Progenitor cell of endocrine pancreas (in vitro differentiated cells): ENCODE results near the gene TRPC4AP. TPM values are rescaled to one million over a fixed set of nuclear protein-coding genes. Genes with fewer than 3 reads are reported as not detected.

ENCODE experiments used
- DNase-seq: peaks from one replicate; pipeline ENCODE4 v3.0.0; 2021; ENCODE audit warnings: low spot score; ENCODE audit not compliant: unreplicated experiment
- H3K27ac Mint-ChIP-seq: 2 replicates; pipeline ENCODE4 v1.8.0; 2021; ENCODE audit warnings: mild to moderate bottlenecking, moderate library complexity, mixed read lengths
- H3K27me3 Mint-ChIP-seq: 2 replicates; pipeline ENCODE4 v1.8.0; 2021; ENCODE audit warnings: mixed read lengths
- H3K36me3 Mint-ChIP-seq: 2 replicates; pipeline ENCODE4 v1.8.0; 2022; ENCODE audit warnings: mixed read lengths; ENCODE audit not compliant: insufficient read depth
- H3K4me1 Mint-ChIP-seq: 2 replicates; pipeline ENCODE4 v1.8.0; 2021; ENCODE audit warnings: low read depth, mixed read lengths
- H3K4me3 Mint-ChIP-seq: 2 replicates; pipeline ENCODE4 v1.8.0; 2021; ENCODE audit warnings: low read depth, mild to moderate bottlenecking, moderate library complexity, mixed read lengths
- H3K9me3 Mint-ChIP-seq: 2 replicates; pipeline ENCODE4 v1.8.0; 2021; ENCODE audit warnings: low read depth, mixed read lengths
- CTCF ChIP-seq: fragments of 200-600 bp; sonication (generic); IDR thresholded peaks from one replicate; pipeline ENCODE4 v1.5.0; 2021; ENCODE audit warnings: antibody characterized with exemption, mild to moderate bottlenecking; ENCODE audit not compliant: unreplicated experiment
- total RNA-seq: library from RNA; stranded (reverse); gene quantifications from 2 replicates; pipeline ENCODE4 v1.2.1, GENCODE V29; 2021

The TRPC4AP gene
- total RNA-seq, 1 donor from 2014 or later, result 122 TPM

GRCh38 chr20:34989118-34989517 is 103.5 kb downstream of the TRPC4AP start:
- H3K27me3 Mint-ChIP-seq, result peaks cover 16% of the 10 kb centered on the region
- peaks cover 11% of the 10 kb centered on the region for H3K4me1 Mint-ChIP-seq
- no peak for TF ChIP-seq CTCF
- H3K4me3 Mint-ChIP-seq, result no peak overlapping the region
- H3K27ac Mint-ChIP-seq, result peak overlapping the region; percentile 13
- peaks cover 3% of the 10 kb centered on the region for H3K36me3 Mint-ChIP-seq
- no peak for DNase-seq
- no peaks in the 10 kb centered on the region for H3K9me3 Mint-ChIP-seq

- no peak for DNase-seq
- Mint-ChIP-seq H3K9me3 (no peaks in the 10 kb centered on the region), H3K4me3 (no peak overlapping the region), H3K27ac (peak overlapping the region; percentile 76), H3K36me3 (peaks cover 3% of the 10 kb centered on the region), H3K4me1 (peaks cover 17% of the 10 kb centered on the region), H3K27me3 (peaks cover 24% of the 10 kb centered on the region)
- no peak for TF ChIP-seq CTCF
Observed at GRCh38 chr20:34988191-34988540, 104.4 kb downstream of the TRPC4AP start.

DNA sequence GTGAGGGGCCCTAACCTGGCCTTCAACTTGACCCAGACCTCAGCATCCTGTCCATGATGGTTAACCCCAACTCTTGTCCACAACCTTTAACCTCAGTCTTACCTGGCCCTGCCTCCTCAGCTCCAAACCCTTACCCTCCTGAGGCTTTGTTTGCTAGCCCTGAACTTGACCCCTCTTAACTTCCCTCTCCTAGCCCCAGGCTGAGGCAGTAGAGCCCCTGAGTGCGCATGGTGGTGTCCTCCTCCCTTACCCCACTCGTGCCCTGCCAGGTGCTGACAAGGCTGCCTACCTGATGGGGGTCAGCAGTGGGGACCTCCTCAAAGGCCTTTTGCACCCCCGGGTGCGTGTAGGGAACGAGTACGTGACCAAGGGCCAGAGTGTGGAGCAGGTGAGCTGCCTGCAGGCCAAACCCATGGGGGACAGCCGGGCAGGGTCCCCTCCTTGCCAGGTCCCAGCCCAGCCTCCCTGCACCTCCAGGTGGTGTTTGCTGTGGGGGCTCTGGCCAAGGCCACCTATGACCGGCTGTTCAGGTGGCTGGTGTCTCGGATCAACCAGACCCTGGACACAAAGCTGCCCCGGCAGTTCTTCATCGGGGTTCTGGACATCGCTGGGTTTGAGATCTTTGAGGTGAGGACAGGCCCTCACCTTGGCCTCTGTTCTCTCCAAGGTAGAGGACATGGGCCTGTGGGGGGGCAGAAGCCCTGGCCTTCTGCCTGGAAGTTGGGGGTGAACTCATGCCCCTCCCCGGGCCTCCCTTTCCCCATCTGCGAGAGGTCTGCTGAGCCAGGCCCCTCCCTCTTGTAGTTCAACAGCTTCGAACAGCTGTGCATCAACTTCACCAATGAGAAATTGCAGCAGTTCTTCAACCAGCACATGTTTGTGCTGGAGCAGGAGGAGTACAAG is 105.1 kb downstream of the TRPC4AP start:
- peaks cover 17% of the 10 kb centered on the region for H3K4me1 Mint-ChIP-seq
- H3K27me3 Mint-ChIP-seq, result peaks cover 29% of the 10 kb centered on the region
- H3K27ac Mint-ChIP-seq, result peak overlapping the region; percentile 76
- peaks cover 3% of the 10 kb centered on the region for H3K36me3 Mint-ChIP-seq
- H3K9me3 Mint-ChIP-seq, result no peaks in the 10 kb centered on the region
- no peak overlapping the region for H3K4me3 Mint-ChIP-seq
- TF ChIP-seq CTCF, result no peak
- no peak for DNase-seq

GRCh38 chr20:34986311-34987287 is 106.0 kb downstream of the TRPC4AP start:
- no peak overlapping the region for H3K4me3 Mint-ChIP-seq
- no peaks in the 10 kb centered on the region for H3K9me3 Mint-ChIP-seq
- no peak for DNase-seq
- no peak for TF ChIP-seq CTCF
- peaks cover 17% of the 10 kb centered on the region for H3K4me1 Mint-ChIP-seq
- H3K36me3 Mint-ChIP-seq, result peaks cover 3% of the 10 kb centered on the region
- H3K27ac Mint-ChIP-seq, result peak overlapping the region; percentile 11
- H3K27me3 Mint-ChIP-seq, result peaks cover 30% of the 10 kb centered on the region
